HepG2 (cell line): ENCODE results near the gene ZC3H7B. TPM values are rescaled to one million over a fixed set of nuclear protein-coding genes. Genes with fewer than 3 reads are reported as not detected.

Source experiments
- AHDC1 ChIP-seq: sonication (generic); formaldehyde crosslinking; IDR thresholded peaks from 2 replicates; pipeline ENCODE4 v1.5.1; 2020; ENCODE audit warnings: mild to moderate bottlenecking, missing genetic modification reagents, borderline replicate concordance
- BATF2 ChIP-seq: sonication (generic); formaldehyde crosslinking; IDR thresholded peaks from 2 replicates; pipeline ENCODE4 v1.8.0; 2022; ENCODE audit warnings: mild to moderate bottlenecking, missing genetic modification reagents, moderate library complexity
- ETS1 ChIP-seq: sonication (generic); formaldehyde crosslinking; IDR thresholded peaks from 2 replicates; pipeline ENCODE4 v1.4.0; 2020; ENCODE audit warnings: missing genetic modification reagents
- HNRNPH1 ChIP-seq: fragments of 200-400 bp; formaldehyde crosslinking; optimal IDR thresholded peaks from 2 replicates; pipeline ENCODE3; 2017; ENCODE audit warnings: mild to moderate bottlenecking, low read depth, low read length
- PCBP1 ChIP-seq: fragments of 200-400 bp; formaldehyde crosslinking; IDR thresholded peaks from 2 replicates; pipeline ENCODE4 v1.6.1; 2017; ENCODE audit warnings: mild to moderate bottlenecking, low read depth, low read length, borderline replicate concordance
- SMC3 ChIP-seq: IDR thresholded peaks from 2 replicates; pipeline ENCODE4 v1.6.1; 2011; ENCODE audit warnings: low read length, improper control_type of control experiment
- SRY ChIP-seq: sonication (generic); formaldehyde crosslinking; IDR thresholded peaks from 2 replicates; pipeline ENCODE4 v1.8.0; 2022; ENCODE audit warnings: mild to moderate bottlenecking, missing genetic modification reagents
- ZNF34 ChIP-seq: sonication (generic); formaldehyde crosslinking; IDR thresholded peaks from 2 replicates; pipeline ENCODE4 v1.4.0; 2020; ENCODE audit warnings: mild to moderate bottlenecking, missing genetic modification reagents, borderline replicate concordance
- ZNF513 ChIP-seq: sonication (generic); formaldehyde crosslinking; conservative IDR thresholded peaks from 2 replicates; pipeline ENCODE4 v1.5.0; 2020; ENCODE audit warnings: missing genetic modification reagents
- ZNF678 ChIP-seq: sonication (generic); formaldehyde crosslinking; IDR thresholded peaks from 2 replicates; pipeline ENCODE4 v1.4.0; 2020; ENCODE audit warnings: mild to moderate bottlenecking, missing genetic modification reagents
- polyA plus RNA-seq, 8 experiments: library from polyadenylated mRNA; depleted of rRNA in 3 of 8; stranded (reverse) in 7 of 8; unstranded in 1 of 8; fragments of >200 nt; fragmentation: Illumina TruSeq in 4 of 8; extraction: Trizol in 4 of 8; gene quantifications; 2 replicates each; pipeline versions ENCODE4 v1.2.1 to v1.2.3, GENCODE V29; 2011 to 2016; ENCODE audit warnings: low read depth in 4 of 8, missing spikeins in 1 of 8, mixed read lengths in 1 of 8; ENCODE audit not compliant: insufficient read depth in 1 of 8
- total RNA-seq, 5 experiments: library from RNA; depleted of rRNA; stranded (reverse); fragments of >200 nt; fragmentation: Illumina TruSeq; extraction: Trizol; gene quantifications; 2 replicates each; pipeline ENCODE4 v1.2.3, GENCODE V29; 2016; ENCODE audit warnings: low read depth in 1 of 5
- TF ChIP-seq, protein P1 (sequence below): sonication (generic); formaldehyde crosslinking; IDR thresholded peaks from 2 replicates; pipeline ENCODE4 v1.4.0; 2020; ENCODE audit warnings: missing genetic modification reagents
- TF ChIP-seq, protein P2 (sequence below): sonication (generic); formaldehyde crosslinking; IDR thresholded peaks from 2 replicates; pipeline ENCODE4 v1.5.1; 2020; ENCODE audit warnings: missing genetic modification reagents, mild to moderate bottlenecking, borderline replicate concordance

Gene ZC3H7B
- total and polyA plus RNA-seq, 2 of the 13 experiments (the other 11 are each of a cell fraction or from before 2014, with no cell fraction given), result 26.4 to 37.2 TPM

- TF ChIP-seq HNRNPH1 (no peak), ETS1 (CRISPR knock-in tag) (no peak), SMC3 (no peak), PCBP1 (peak; percentile 86; the same call in 1 of the 2 replicates), ZNF678 (CRISPR knock-in tag) (no peak), BATF2 (peak; percentile 57; the same call in 1 of the 2 replicates), AHDC1 (CRISPR knock-in tag) (peak; percentile 29; the same call in 1 of the 2 replicates), SRY (no peak; the same call in 1 of the 2 replicates), ZNF34 (CRISPR knock-in tag) (no peak), ZNF513 (CRISPR knock-in tag) (no peak)
- TF ChIP-seq, protein P1, sequence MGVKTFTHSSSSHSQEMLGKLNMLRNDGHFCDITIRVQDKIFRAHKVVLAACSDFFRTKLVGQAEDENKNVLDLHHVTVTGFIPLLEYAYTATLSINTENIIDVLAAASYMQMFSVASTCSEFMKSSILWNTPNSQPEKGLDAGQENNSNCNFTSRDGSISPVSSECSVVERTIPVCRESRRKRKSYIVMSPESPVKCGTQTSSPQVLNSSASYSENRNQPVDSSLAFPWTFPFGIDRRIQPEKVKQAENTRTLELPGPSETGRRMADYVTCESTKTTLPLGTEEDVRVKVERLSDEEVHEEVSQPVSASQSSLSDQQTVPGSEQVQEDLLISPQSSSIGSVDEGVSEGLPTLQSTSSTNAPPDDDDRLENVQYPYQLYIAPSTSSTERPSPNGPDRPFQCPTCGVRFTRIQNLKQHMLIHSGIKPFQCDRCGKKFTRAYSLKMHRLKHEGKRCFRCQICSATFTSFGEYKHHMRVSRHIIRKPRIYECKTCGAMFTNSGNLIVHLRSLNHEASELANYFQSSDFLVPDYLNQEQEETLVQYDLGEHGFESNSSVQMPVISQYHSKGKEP (CRISPR knock-in tag), result no peak
- TF ChIP-seq, protein P2, sequence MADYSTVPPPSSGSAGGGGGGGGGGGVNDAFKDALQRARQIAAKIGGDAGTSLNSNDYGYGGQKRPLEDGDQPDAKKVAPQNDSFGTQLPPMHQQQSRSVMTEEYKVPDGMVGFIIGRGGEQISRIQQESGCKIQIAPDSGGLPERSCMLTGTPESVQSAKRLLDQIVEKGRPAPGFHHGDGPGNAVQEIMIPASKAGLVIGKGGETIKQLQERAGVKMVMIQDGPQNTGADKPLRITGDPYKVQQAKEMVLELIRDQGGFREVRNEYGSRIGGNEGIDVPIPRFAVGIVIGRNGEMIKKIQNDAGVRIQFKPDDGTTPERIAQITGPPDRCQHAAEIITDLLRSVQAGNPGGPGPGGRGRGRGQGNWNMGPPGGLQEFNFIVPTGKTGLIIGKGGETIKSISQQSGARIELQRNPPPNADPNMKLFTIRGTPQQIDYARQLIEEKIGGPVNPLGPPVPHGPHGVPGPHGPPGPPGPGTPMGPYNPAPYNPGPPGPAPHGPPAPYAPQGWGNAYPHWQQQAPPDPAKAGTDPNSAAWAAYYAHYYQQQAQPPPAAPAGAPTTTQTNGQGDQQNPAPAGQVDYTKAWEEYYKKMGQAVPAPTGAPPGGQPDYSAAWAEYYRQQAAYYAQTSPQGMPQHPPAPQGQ (CRISPR knock-in tag), result no peak
Observed at GRCh38 chr22:41285820-41286638, 15.3 kb upstream of the ZC3H7B start, which contains the start of gene RANGAP1 (continued).
